SJCRH30 (cell line): ENCODE measurements around the gene EDAR. TPM values are rescaled to one million over a fixed set of nuclear protein-coding genes. Genes with fewer than 3 reads are reported as not detected.
A peak's percentile ranks its signal among the peaks of the same experiment; 100 is the strongest.

ENCODE experiments used
- DNase-seq, 2 experiments: peaks; one replicate each; pipeline ENCODE4 v3.0.0-alpha.2; 2015 to 2020
- H3K27ac ChIP-seq: fragments of 250-450 bp; sonication (Bioruptor Pico); 2 replicates; pipeline ENCODE4 v1.5.1; 2020; ENCODE audit warnings: mild to moderate bottlenecking, moderate library complexity
- H3K27me3 ChIP-seq: fragments of 250-450 bp; sonication (Bioruptor Pico); 2 replicates; pipeline ENCODE4 v1.5.1; 2020; ENCODE audit warnings: mild to moderate bottlenecking, moderate library complexity
- H3K36me3 ChIP-seq: fragments of 250-450 bp; sonication (Bioruptor Pico); 2 replicates; pipeline ENCODE4 v1.5.1; 2020; ENCODE audit warnings: mild to moderate bottlenecking, moderate library complexity
- H3K4me1 ChIP-seq: fragments of 250-450 bp; sonication (Bioruptor Pico); 2 replicates; pipeline ENCODE4 v1.5.1; 2020; ENCODE audit warnings: mild to moderate bottlenecking, moderate library complexity
- H3K4me3 ChIP-seq: fragments of 250-450 bp; sonication (Bioruptor Pico); 2 replicates; pipeline ENCODE4 v1.5.1; 2020; ENCODE audit warnings: mild to moderate bottlenecking, moderate library complexity
- H3K9me3 ChIP-seq: fragments of 250-450 bp; sonication (Bioruptor Pico); replicated peaks from 2 replicates; pipeline ENCODE4 v1.5.1; 2020; ENCODE audit warnings: mild to moderate bottlenecking, moderate library complexity
- total RNA-seq: library from RNA; depleted of rRNA; stranded (reverse); fragments of >200 nt; shearing (Covaris generic); gene quantifications from 2 replicates; pipeline ENCODE4 v1.2.3, GENCODE V29; 2014

The EDAR gene
- total RNA-seq, 1 experiment from 2014 or later = not detected

GRCh38 chr2:108933691-108934117 is 55.3 kb downstream of the EDAR start:
- peak overlapping the region; percentile 68; the same call in 1 of the 2 replicates for H3K27ac ChIP-seq
- H3K27me3 ChIP-seq = no peaks in the 10 kb centered on the region
- no peak overlapping the region for H3K4me3 ChIP-seq
- peaks cover 19% of the 10 kb centered on the region for H3K4me1 ChIP-seq
- no peaks in the 10 kb centered on the region for H3K9me3 ChIP-seq
- no peaks in the 10 kb centered on the region for H3K36me3 ChIP-seq
- peak in 1 of 2 experiments; percentile 38 for DNase-seq

GRCh38 chr2:108932736-108933332 is 56.2 kb downstream of the EDAR start:
- Histone ChIP-seq H3K27me3 (no peaks in the 10 kb centered on the region), H3K4me3 (peak overlapping the region; percentile 8), H3K9me3 (no peaks in the 10 kb centered on the region), H3K4me1 (peaks cover 19% of the 10 kb centered on the region), H3K36me3 (no peaks in the 10 kb centered on the region), H3K27ac (peak overlapping the region; percentile 68)
- DNase-seq = peak; percentile 84 to 86

GRCh38 chr2:108931372-108931771 is 57.6 kb downstream of the EDAR start:
- no peaks in the 10 kb centered on the region for H3K27me3 ChIP-seq
- no peaks in the 10 kb centered on the region for H3K9me3 ChIP-seq
- H3K36me3 ChIP-seq = no peaks in the 10 kb centered on the region
- no peak overlapping the region for H3K27ac ChIP-seq
- no peak overlapping the region for H3K4me3 ChIP-seq
- DNase-seq = no peak
- peaks cover 19% of the 10 kb centered on the region for H3K4me1 ChIP-seq

GRCh38 chr2:108929807-108930425 is 59.1 kb downstream of the EDAR start:
- Histone ChIP-seq H3K4me3 (no peak overlapping the region), H3K36me3 (no peaks in the 10 kb centered on the region), H3K27ac (no peak overlapping the region), H3K9me3 (no peaks in the 10 kb centered on the region), H3K4me1 (peaks cover 19% of the 10 kb centered on the region), H3K27me3 (no peaks in the 10 kb centered on the region)
- no peak for DNase-seq

- Histone ChIP-seq H3K27me3 (no peaks in the 10 kb centered on the region), H3K4me1 (peaks cover 17% of the 10 kb centered on the region), H3K4me3 (no peak overlapping the region), H3K27ac (no peak overlapping the region), H3K36me3 (no peaks in the 10 kb centered on the region), H3K9me3 (no peaks in the 10 kb centered on the region)
- no peak for DNase-seq
Measured at GRCh38 chr2:108928660-108929377, 60.2 kb downstream of the EDAR start.

GRCh38 chr2:108927936-108928659 is 60.9 kb downstream of the EDAR start:
- Histone ChIP-seq H3K9me3 (no peaks in the 10 kb centered on the region), H3K36me3 (no peaks in the 10 kb centered on the region), H3K27ac (no peak overlapping the region), H3K4me1 (peaks cover 12% of the 10 kb centered on the region), H3K4me3 (no peak overlapping the region), H3K27me3 (no peaks in the 10 kb centered on the region)
- peak; percentile 43 to 72 for DNase-seq

GRCh38 chr2:108927405-108927804 is 61.6 kb downstream of the EDAR start:
- Histone ChIP-seq H3K27ac (no peak overlapping the region), H3K9me3 (no peaks in the 10 kb centered on the region), H3K36me3 (no peaks in the 10 kb centered on the region), H3K4me1 (peaks cover 5% of the 10 kb centered on the region; the same call in 1 of the 2 replicates), H3K27me3 (no peaks in the 10 kb centered on the region), H3K4me3 (no peak overlapping the region)
- DNase-seq = no peak

GRCh38 chr2:108926561-108927380 is 62.2 kb downstream of the EDAR start:
- no peak for DNase-seq
- H3K4me1 ChIP-seq = peaks cover under 1% of the 10 kb centered on the region; the same call in 1 of the 2 replicates
- H3K27ac ChIP-seq = no peak overlapping the region
- no peaks in the 10 kb centered on the region for H3K36me3 ChIP-seq
- no peaks in the 10 kb centered on the region for H3K9me3 ChIP-seq
- H3K4me3 ChIP-seq = no peak overlapping the region
- no peaks in the 10 kb centered on the region; the same call in 1 of the 2 replicates for H3K27me3 ChIP-seq

- no peak overlapping the region for H3K27ac ChIP-seq
- H3K4me1 ChIP-seq = no peaks in the 10 kb centered on the region
- H3K27me3 ChIP-seq = no peaks in the 10 kb centered on the region; the same call in 1 of the 2 replicates
- no peaks in the 10 kb centered on the region for H3K9me3 ChIP-seq
- no peaks in the 10 kb centered on the region for H3K36me3 ChIP-seq
- H3K4me3 ChIP-seq = no peak overlapping the region
- no peak for DNase-seq
Measured at GRCh38 chr2:108925735-108926134, 63.3 kb downstream of the EDAR start.

GRCh38 chr2:108925286-108925685 is 63.7 kb downstream of the EDAR start:
- Histone ChIP-seq H3K36me3 (no peaks in the 10 kb centered on the region), H3K27me3 (no peaks in the 10 kb centered on the region; the same call in 1 of the 2 replicates), H3K9me3 (no peaks in the 10 kb centered on the region), H3K4me1 (no peaks in the 10 kb centered on the region), H3K27ac (no peak overlapping the region), H3K4me3 (no peak overlapping the region)
- no peak for DNase-seq

GRCh38 chr2:108924580-108925251 is 64.3 kb downstream of the EDAR start:
- no peak for DNase-seq
- Histone ChIP-seq H3K27me3 (no peaks in the 10 kb centered on the region; the same call in 1 of the 2 replicates), H3K4me3 (no peak overlapping the region), H3K4me1 (no peaks in the 10 kb centered on the region), H3K36me3 (no peaks in the 10 kb centered on the region), H3K9me3 (no peaks in the 10 kb centered on the region), H3K27ac (no peak overlapping the region)

- Histone ChIP-seq H3K4me1 (no peaks in the 10 kb centered on the region), H3K27me3 (no peaks in the 10 kb centered on the region; the same call in 1 of the 2 replicates), H3K9me3 (no peaks in the 10 kb centered on the region), H3K27ac (no peak overlapping the region), H3K4me3 (no peak overlapping the region), H3K36me3 (no peaks in the 10 kb centered on the region)
- no peak for DNase-seq
Measured at GRCh38 chr2:108923736-108924579, 65.1 kb downstream of the EDAR start.
